ENCODE measurements around the gene ZNF622.
"Not testable (repeated sequence)": the region's sequence is repeated elsewhere in the genome, so short reads cannot be mapped to it uniquely, and the experiment has no call there.

The ZNF622 gene

DNA sequence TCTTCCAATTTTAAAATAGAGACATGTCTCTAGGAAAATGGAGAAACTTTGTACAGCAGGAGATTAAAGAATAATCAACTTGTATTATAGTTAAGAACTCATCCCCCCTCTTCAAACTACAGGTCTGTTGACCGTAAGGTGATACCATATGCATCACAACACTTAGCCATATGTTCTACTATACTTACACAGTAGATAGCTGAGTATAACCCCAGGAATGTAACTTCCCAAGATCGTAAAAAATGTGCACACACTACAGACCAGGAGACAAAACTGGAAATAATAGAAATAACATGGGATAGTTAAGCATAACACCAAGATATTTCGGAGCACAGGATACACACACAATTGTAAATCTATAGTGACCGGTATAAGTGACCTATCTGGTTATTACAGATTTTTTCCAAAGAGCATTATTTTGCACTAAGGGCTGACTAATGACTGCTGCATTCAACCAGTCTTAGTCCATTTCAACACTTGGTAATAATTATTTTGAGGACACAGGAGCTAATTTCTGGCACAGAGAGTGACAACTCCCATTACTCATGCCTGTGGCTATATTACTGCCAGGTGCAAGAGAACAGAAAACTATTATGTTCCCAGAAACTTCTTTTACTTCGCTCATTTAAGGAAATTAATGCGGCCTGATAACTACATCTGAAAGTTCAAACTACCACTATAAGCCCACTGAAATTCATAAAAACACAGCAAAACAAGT, 15.4 kb upstream of the ZNF622 start:
- no peak for DNase-seq (ENCODE audit: low read depth)

DNA sequence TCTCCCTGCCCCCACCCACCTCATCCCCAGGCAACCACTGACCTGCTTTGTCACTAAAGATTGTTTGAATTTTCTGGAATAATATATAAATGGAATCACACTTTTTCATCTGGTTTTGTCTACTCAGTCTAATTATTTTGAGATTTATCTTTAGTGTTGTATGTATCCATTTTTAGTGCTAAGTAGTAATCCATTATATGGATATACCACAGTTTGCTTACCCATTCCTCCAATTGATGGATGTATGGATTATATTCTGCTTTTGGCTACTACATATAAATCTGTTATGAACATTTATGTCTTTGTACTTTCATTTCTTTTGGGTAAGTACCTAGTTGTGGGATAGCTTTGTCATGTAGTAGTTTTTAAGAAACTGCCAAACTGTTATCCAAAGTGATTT, 14.5 kb upstream of the ZNF622 start:
- no peak for DNase-seq (ENCODE audit: low read depth)

DNA sequence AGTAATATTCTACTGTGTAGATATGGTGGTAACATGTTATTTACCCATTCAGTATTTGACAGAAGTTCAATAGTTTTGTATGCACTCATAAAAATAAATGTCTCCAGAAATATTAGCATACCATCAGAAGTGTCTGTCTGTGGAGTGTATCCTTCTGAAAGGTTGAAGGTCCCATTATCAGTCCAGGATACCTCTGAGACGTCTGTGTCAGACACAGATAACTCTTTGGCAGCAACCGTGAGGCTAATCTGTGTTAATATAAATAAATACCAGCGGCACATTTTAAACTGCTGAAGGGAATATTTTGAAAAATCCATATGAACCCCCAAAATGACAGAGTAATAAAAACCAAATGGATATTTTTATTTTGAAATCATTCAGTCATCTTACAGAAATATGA, 11.9 kb upstream of the ZNF622 start:
- DNase-seq (ENCODE audit: low read depth) = no peak

DNA sequence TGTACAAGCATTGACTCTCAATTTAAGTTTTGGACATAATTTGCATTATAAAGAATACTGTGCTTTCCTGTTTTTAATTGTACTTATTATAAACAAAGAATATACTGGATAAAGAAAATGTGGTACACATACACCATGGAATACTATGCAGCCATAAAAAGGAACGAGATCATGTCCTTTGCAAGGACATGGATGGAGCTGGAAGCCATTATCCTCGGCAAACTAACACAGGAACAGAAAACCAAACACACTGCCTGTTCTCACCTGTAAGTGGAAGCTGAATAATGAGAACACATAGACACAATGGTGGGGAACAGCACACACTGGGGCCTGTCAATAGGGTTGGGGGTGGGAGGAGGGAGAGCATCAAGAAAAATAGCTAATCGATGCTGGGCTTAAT, 10.8 kb upstream of the ZNF622 start:
- not testable (repeated sequence) for DNase-seq (ENCODE audit: low read depth)

DNA sequence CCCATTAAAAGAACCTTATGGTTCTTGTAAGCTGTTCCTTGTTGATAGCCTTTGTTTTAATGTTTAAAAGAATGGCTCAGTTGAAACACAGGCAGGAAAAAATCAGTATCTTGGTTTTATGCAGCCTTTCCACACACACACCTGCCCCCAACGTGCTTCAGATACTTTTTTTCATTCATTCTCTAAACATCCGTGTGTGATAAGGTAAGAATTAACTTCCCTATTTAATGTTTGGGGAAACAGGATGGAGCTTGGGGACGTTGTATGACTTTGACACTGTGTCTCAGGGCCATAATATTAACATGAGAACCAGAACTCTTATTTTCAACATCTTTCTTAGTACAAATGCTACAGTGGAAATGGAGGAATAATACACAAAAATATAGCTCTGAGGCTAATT, 5.8 kb upstream of the ZNF622 start:
- DNase-seq (ENCODE audit: low read depth) = no peak

DNA sequence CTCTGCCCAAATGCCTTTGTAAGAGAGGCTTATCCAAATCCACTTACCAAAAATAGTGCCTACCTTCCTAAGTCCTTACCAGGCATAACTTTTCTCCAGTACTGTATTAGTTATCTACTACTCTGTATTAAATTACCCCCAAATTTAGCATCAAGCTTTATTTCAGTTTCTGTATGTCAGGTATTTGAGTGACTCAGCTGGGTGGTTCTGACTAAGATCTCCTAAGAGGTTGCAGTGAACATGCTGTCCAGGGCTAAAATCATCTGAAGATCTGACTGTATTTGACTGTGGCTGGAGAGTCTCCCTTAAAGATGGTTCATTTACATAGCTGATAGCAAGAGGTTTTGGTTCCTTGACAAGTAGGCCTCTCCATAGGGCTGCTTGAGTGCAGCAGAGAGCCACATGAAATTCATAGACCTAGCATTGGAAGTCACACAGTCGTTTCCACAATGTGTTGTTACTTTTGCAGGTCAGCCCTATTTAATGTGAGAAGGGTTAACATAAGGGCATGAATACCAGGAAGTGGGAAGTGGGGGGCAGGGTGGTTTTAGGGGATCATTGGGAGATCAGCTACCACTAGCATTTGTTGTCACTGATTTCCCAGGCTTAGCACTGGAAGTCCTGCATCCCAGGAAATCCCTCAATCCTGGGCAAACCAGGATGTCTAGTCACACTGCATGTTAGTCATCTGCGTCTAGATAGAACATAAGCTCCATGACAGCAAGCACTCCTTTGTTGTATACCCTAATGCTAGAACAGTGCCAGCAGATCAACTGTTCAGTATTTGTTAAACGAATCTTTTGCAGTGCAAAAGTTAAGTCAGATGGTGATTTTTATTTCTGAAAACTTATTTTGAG, 2.0 kb upstream of the ZNF622 start:
- no peak for DNase-seq (ENCODE audit: low read depth)

DNA sequence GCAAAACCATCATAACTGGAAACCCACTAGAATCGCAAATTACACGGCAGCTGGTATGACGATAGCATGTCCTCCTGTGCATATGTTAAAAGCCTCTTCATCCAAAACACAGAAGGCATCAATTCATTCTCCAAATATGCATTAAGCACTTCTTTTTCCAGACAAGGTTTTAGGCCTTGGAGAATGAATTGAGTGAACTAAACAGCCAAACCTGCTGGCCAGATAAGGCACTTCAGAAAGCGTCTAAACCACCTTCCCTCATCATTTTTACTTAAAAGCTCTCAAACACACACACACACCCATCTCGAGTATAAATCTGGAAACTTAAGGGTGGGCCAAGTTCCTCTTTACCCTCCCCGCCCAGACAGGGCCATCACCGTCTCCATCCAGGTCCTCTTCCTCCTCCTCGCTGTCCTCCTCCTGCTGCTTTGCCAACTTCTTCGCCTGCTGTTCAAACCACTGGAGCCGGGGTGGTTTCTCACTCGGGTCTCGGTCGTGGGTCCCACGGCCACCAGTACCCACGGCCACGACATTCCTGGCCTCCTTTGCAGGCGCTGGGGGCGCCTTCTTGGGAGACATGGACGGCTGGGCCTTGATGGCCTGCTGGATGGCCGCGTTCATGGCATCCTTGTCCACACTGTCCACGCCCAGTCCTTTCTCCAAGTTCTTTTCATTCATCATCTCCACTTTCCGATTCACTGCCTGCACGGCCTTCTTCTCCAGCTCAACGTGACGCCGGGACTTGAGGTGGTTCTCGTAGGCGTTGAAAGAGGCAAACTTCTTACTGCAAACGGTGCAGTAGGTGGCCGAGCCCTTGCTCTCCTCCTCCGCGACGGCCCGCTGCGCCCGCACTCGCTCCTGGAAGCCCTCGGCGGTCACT, 696 bp downstream of the ZNF622 start:
- no peak for DNase-seq (ENCODE audit: low read depth)

DNA sequence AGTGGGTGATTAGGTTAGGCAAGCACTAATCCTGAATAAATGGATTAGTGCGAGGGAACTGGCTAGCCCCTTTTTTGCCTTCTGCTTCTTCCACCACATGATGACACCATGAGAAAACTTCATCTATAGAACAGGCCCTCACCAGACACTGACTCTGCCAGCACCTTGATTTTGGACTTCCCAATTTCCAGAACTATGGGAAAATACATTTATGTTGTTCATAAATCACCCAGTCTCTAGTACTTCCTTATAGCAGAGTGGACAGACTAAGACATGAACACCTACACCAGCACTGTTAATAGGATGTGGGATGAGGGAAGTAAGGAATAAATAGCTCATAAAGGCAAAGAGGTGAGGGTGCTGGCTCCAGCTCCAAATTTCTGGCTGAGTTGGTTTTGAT, 1.4 kb downstream of the ZNF622 start:
- no peak for DNase-seq (ENCODE audit: low read depth)

DNA sequence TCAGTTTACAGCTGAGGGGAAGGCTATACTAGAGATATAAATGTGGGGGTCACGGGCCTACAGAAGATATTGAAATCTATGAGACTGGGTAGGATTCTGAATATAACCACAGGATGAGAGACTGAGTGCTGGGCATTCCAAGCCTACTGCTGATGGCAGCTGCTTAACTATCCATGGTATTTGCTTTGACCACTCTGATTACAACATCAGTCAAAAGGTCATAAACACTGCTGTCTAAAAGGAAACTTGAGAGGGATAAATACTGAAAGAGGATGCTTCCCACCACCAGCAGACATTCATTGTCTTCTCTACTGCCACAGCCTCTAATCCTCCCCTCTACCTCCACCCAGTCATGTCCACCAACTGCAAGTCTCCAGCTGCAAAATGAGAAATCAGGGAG, 3.8 kb downstream of the ZNF622 start:
- DNase-seq (ENCODE audit: low read depth) = no peak

DNA sequence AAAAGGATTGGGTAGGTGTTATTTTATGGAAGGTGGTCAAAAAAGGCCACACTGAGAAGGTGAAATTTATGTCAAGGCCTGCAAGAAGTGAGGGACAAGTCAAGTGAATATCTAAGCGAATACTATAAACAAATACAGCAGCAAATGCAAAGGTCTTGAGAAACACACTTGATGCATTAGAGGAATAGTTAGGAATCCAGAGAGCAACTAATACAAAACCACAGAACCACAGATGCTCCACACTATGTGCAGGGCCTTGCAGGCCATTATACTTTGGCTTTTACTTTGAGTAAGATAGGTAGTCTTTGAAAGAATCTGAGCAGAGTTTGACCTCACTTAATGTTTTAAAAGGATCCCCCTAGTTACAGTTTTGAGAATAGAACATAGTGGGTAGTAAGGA, 4.6 kb downstream of the ZNF622 start:
- no peak for DNase-seq (ENCODE audit: low read depth)

DNA sequence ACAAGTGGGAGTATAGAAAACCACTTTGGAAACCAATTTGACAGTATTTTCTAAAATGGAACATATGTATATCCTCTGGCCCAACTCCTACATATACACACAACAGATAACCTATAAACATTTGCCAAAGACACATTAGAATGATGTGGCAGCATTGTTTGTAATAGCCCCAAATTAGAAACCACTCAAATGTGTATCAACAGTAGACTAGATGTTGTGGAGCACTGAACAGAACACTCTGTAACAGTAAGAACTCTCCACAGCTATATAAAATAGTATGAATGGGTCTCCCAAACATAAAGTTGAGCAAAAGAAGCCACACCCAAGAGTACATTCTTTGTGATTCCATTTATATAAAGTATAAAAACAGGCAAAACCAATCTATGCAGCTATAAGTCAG, 6.1 kb downstream of the ZNF622 start:
- DNase-seq (ENCODE audit: low read depth) = no peak

DNA sequence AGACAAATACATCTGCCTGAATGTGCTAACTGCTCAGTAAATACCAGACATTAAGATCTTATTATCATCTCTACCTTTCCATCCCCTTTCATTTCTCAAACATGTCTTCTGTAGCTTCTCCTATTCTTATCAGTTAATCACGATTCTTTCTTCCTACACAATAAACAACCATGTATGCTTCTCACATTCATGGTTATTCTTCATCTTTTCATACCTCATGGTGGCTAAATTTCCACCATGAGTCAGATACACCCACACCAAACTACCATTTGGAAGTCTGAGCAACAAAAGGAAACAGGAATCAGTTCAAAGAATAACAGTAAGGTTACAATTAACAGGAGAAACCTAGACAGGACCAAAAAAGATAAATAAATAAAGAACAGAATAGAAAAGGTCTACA, 7.7 kb downstream of the ZNF622 start:
- no peak for DNase-seq (ENCODE audit: low read depth)

DNA sequence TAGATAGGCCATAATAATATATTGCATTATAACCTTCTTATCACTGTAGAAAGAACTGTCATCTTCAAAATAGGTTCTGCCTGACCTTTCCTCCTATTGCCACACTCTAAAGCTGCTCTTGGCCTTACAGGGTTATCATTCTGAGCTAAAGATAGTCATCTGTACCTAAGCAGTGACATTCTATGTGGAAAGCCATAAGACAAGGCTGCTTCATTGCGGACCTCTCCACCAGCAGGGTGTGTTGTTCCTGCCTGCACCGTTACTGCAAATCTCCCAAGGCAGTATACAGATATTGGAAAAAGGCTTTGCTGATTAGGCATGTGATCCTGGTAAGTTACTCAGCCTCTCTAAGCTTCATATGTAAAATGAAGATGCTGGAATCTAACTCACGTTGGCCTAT, 8.1 kb downstream of the ZNF622 start:
- DNase-seq (ENCODE audit: low read depth) = no peak

DNA sequence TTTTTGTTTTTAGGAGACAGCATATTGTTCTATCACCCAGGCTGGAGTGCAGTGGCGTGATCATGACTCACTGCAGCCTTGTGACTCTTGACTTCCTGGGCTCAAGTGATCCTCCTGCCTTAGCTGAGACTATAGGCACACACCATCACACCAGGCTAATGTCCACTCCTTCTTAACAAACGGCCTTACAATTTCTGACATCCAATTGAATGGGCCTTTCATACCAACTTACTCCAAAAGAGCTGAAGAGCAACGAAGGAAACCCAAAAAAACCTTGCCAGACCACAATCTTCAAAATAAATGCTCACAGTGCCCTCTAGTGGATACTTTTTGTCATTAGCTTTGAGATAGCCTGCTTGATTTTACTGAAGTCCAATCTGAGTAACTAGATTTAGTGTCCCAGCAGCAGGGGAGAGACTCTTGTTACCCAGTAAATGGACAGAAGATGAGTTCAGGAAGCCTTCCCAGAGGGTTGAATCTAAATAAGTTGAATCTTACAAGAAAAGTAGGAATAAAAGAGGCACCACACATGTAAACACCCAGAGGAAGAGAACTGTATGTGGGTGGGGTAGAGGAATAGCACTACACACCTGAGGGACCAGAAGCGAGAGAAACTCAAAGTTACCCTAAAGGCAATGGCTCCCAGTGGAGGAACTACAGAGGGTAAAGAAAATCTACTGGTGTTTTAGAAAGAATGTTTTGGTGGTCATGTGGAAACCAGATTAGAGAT, 9.3 kb downstream of the ZNF622 start:
- DNase-seq (ENCODE audit: low read depth) = no peak

DNA sequence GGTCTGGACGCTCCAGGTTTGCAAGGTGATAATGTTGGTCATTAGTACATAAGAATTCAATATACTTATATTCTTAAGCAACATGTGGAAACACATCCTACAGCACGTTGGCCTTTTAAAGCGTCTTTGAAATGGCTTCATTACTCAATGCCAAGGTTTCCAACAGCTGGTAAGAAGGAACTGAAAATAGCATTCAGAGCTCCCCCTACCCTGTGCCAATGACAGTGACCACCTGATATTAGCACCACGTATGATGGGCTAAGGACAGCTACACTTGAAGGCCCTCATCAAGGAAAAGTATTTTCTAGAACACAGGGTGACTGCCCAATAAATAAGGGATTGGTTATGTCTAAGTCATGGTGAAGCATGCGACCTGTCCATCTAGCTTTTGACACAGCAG, 9.9 kb downstream of the ZNF622 start:
- no peak for DNase-seq (ENCODE audit: low read depth)

DNA sequence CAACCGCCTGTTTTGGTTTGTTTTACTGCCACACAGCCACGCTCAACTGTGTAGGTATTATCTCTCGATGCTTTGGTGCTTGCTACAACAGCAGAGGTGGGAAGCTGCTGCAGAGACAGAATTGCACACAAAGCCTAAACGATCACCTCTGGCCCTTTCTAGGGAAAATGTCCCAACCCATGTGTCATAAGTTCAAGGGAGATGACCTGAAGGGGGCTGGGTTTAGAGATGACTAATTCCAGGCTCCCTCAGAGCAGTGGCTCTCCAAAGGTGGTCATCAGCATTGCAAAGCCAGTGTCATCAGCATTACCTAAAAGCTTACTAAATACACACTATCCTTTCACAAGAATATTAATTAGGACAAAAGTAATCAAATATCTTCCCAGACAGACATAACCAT, 10.9 kb downstream of the ZNF622 start:
- DNase-seq (ENCODE audit: low read depth) = no peak

DNA sequence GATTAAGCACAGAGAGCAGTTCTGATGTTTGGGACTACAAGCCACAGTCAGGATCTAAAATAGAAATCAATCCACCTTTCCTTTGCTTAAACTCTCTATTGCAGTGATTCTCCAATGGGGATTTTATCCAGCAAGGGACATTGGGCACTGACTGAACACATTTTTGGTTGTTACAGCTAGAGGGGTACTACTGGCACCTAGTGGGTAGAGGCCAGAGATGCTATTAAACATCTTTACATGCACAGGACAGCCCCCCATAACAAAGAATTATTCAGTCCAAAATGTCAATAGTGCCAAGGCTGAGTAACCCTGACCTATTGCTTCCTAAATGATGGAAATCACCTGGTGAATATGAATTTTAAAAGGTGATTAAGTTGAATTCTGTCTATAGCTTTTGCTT, 12.0 kb downstream of the ZNF622 start:
- no peak for DNase-seq (ENCODE audit: low read depth)

DNA sequence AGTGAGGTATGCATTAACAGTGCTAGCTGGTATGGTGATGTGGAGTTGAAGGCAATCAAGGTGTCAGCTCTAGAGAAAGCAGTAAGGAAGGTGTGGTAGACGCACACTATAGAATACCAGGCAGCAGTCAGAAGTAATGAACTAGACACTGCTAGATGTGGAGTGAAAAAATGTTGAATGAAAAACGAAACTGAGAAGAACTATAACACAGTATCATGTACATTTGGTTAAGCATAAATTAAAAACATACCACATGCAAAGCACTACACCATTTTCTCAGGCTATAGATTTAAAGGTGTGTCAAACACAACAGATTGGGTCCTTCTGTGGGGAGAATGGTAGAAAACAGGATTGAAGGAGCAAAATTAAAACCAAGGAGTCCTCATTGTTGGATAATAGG, 15.4 kb downstream of the ZNF622 start:
- no peak for DNase-seq (ENCODE audit: low read depth)

DNA sequence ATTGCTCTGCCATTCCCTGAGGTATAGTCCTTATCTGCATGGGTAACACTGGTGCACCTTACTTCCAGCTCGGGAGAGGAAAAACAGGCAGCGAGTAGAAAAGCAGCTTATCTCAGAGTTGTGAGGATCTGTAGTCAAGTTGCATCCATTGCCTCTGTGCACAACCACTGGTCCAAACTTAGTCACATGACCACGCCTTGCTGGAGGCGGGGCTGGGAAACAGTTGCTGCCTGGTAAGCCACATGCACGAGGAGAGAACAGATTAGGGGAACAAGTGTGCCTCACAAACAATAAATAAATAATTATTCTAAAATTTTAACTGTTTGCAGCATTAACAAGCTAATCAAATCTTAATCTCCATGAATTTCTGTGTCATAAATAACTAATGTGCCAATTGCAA, 18.6 kb downstream of the ZNF622 start:
- DNase-seq (ENCODE audit: low read depth) = no peak

DNA sequence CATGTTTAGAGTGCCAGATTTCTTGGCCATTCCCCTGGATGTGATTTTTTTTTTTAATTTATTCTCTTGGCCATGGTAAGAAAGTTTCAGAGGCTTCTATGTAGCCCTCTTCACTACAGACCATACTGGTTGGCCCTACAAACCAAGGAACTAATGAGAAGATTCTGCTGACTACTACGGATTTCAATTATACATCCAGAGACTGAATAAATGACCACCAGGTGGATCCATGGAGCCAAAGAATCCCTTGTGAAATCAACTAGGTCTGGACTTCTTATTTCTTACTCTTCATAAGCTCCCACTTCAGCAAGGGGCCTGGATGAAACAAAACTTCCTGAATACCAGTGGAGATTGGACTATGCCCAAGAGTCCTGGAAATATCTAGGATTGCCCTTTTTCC, 27.6 kb downstream of the ZNF622 start:
- no peak for DNase-seq (ENCODE audit: low read depth)

DNA sequence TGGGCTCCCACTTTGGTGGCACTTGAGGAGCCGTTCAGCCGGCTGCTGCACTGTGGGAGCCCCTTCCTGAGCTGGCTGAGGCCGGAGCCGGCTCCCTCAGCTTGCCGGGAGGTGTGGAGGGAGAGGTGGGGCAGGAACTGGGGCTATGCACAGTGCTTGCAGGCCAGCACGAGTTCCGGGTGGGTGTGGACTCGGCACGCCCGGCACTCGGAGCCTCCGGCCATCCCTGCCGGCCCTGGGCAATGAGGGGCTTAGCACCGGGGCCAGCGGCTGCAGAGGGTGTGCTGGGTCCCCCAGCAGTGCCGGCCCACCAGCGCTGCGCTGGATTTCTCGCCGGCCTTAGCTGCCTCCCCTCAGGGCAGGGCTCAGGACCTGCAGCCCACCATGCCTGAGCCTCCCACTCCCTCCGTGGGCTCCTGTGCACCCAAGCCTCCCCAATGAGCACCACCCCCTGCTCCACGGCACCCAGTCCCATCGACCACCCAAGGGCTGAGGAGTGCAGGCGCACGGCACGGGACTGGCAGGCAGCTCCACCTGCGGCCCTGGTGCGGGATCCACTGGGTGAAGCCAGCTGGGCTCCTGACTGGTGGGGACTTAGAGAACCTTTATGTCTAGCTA, 29.4 kb downstream of the ZNF622 start:
- DNase-seq (ENCODE audit: low read depth) = not testable (repeated sequence)

DNA sequence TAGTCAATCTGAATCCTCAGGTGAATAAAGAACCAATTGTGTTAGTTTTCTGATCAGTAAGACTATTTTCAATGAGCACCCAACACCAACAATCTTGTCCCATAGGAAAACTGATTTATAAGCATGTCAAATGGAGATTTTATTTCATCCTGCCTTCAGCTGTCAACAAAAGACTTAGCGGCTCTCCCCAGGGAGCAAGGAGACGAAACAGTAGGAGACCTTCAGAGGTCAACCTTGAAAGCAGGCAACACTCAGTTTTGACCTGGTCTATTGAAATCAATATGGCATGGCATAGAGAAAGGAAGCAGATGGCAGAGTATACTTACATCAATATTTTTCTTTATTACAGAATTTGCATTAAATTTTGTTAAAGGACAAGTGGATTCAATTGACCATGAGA, 34.1 kb downstream of the ZNF622 start:
- DNase-seq (ENCODE audit: low read depth) = no peak

All from activated T-cell treated with anti-CD3 and anti-CD28 coated beads for 1 hour (primary cell).